ENCODE measurements around the gene ZIC2.
"Not testable (repeated sequence)": the region's sequence is repeated elsewhere in the genome, so short reads cannot be mapped to it uniquely, and the experiment has no call there.

ZIC2 gene

GRCh38 chr13:100014621-100015020, 33.0 kb downstream of the ZIC2 start:
- ChIA-PET POLR2A (no interaction called here), CTCF (interaction anchor here (1.0 kb wide), 1 partner anchor 14 kb away, joined by 3 read pairs; no protein-coding TSS in a partner anchor)
- DNase-seq (ENCODE audit: extremely low spot score): no peak
- no peak for TF ChIP-seq CTCF (IDR thresholded peaks at IDR 0.05; ENCODE audit: control extremely low read depth, extremely low read depth, low read depth, missing control alignments)

GRCh38 chr13:100019780-100020356, 38.3 kb downstream of the ZIC2 start:
- ChIA-PET CTCF (no interaction called here), POLR2A (no interaction called here)
- DNase-seq (ENCODE audit: extremely low spot score): no peak
- no peak for TF ChIP-seq CTCF (IDR thresholded peaks at IDR 0.05; ENCODE audit: control extremely low read depth, extremely low read depth, low read depth, missing control alignments)

- ChIA-PET POLR2A (no interaction called here), CTCF (no interaction called here)
Measured at GRCh38 chr13:100022798-100023197, 41.2 kb downstream of the ZIC2 start.

GRCh38 chr13:100024023-100024422, 42.4 kb downstream of the ZIC2 start:
- ChIA-PET POLR2A (no interaction called here), CTCF (no interaction called here)

More at GRCh38 chr13:100022798-100023197, 41.2 kb downstream of the ZIC2 start:
- TF ChIP-seq CTCF (IDR thresholded peaks at IDR 0.05; ENCODE audit: control extremely low read depth, extremely low read depth, low read depth, missing control alignments): no peak
- no peak for DNase-seq (ENCODE audit: extremely low spot score)

GRCh38 chr13:100029933-100030332, 48.3 kb downstream of the ZIC2 start:
- no peak for TF ChIP-seq CTCF (IDR thresholded peaks at IDR 0.05; ENCODE audit: control extremely low read depth, extremely low read depth, low read depth, missing control alignments)
- DNase-seq (ENCODE audit: extremely low spot score): no peak
- POLR2A ChIA-PET: no interaction called here
- CTCF ChIA-PET: interaction anchor here (1.2 to 2.1 kb wide), 2 partner anchors 14 to 24 kb away, joined by 3 to 4 read pairs; no protein-coding TSS in a partner anchor

More at GRCh38 chr13:100024023-100024422, 42.4 kb downstream of the ZIC2 start:
- TF ChIP-seq CTCF (IDR thresholded peaks at IDR 0.05; ENCODE audit: control extremely low read depth, extremely low read depth, low read depth, missing control alignments): no peak
- no peak for DNase-seq (ENCODE audit: extremely low spot score)

GRCh38 chr13:100032642-100033041, 51.1 kb downstream of the ZIC2 start:
- CTCF ChIA-PET, POLR2A ChIA-PET: not testable (repeated sequence)

GRCh38 chr13:100035936-100036335, 54.4 kb downstream of the ZIC2 start:
- ChIA-PET CTCF (no interaction called here), POLR2A (no interaction called here)
- no peak for TF ChIP-seq CTCF (IDR thresholded peaks at IDR 0.05; ENCODE audit: control extremely low read depth, extremely low read depth, low read depth, missing control alignments)
- DNase-seq (ENCODE audit: extremely low spot score): no peak

More at GRCh38 chr13:100032642-100033041, 51.1 kb downstream of the ZIC2 start:
- DNase-seq (ENCODE audit: extremely low spot score): not testable (repeated sequence)
